Cardiac atrium fibroblast (primary cell): ENCODE measurements around the gene MYLK4. TPM values are rescaled to one million over a fixed set of nuclear protein-coding genes. Genes with fewer than 3 reads are reported as not detected.

ENCODE experiments used
- total RNA-seq: library from RNA; depleted of rRNA; stranded (reverse); fragments of >200 nt; gene quantifications from 2 replicates; pipeline ENCODE4 v1.2.3, GENCODE V29; 2015

The MYLK4 gene
- total RNA-seq, result 0.90 and 0.97 TPM in 2 replicates

DNA sequence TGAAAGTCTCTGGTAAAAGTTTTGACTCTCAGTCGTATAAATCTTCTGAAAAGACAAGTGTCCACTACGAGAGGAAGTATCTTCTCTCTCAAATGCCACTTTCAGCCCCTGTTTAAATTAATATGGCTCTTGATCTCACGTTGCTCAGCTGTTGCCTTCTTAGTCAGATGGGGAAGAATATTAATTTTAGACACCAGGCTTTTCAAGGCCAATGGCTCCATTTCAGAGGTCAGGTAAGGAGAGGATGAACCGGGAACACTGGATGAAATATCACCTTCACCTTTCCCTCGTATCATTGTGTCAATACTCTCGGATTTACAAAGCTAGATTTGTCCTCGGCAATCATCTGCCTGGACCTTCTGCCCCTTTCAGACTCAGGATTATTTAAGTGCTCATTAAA is at the start of gene MYLK4:
Gene MYLK4 (minus strand): TSS at position 91 of the 400 bp plus-strand sequence. CDS start 1,628 bp downstream, outside the sequence.

GRCh38 chr6:2765166-2765895 is 14.6 kb upstream of the MYLK4 start, which contains the start of gene WRNIP1:
WRNIP1 (plus strand) TSS chr6:2765393; CDS start chr6:2765623, 230 bp downstream.

Other genes with a start within 250 kb of the MYLK4 start
- gene WRNIP1, start 14.5 kb upstream of the MYLK4 start, total RNA-seq, result 43.1 and 56.5 TPM in 2 replicates
- 16.2 and 24.6 TPM in 2 replicates for gene SERPINB1, start 90.9 kb upstream of the MYLK4 start, total RNA-seq
- 24.5 and 32.3 TPM in 2 replicates for gene SERPINB9, start 152.4 kb upstream of the MYLK4 start, total RNA-seq
- 115 and 139 TPM in 2 replicates for gene SERPINB6, start 220.6 kb upstream of the MYLK4 start, total RNA-seq
- gene NQO2, start 249.0 kb upstream of the MYLK4 start, total RNA-seq, result 30.1 and 49.6 TPM in 2 replicates